ENCODE data around the gene CAPZB.

CAPZB gene

GRCh38 chr1:19339214-19339861 is 146.0 kb downstream of the CAPZB start:
- no peak overlapping the region for H2AFZ ChIP-seq (ENCODE audit: low read length)
- H3K9ac ChIP-seq (ENCODE audit: low read length): no peak overlapping the region
- no peak for DNase-seq
- no peaks in the 10 kb centered on the region for H4K20me1 ChIP-seq (ENCODE audit: insufficient read depth, low read length)
- H3K4me3 ChIP-seq (ENCODE audit: low read length): no peak overlapping the region
- TF ChIP-seq CTCF (IDR thresholded peaks at IDR 0.05; ENCODE audit: low read length): no peak
- TF ChIP-seq EZH2 (optimal IDR thresholded peaks at IDR 0.05; ENCODE audit: low read depth, low read length): no peak
- TF ChIP-seq EZH2phosphoT487 (IDR thresholded peaks at IDR 0.05; ENCODE audit: low read length): no peak
- H3K9me2 ChIP-seq (replicated peaks; ENCODE audit: insufficient read depth, low read length): no peaks in the 10 kb centered on the region
- no peaks in the 10 kb centered on the region for H3K9me3 ChIP-seq (replicated peaks; ENCODE audit: insufficient read depth, low read length)
- H3K27me3 ChIP-seq (replicated peaks; ENCODE audit: insufficient read depth, low read length): no peaks in the 10 kb centered on the region
- H3K79me2 ChIP-seq (ENCODE audit: low read length): no peaks in the 10 kb centered on the region
- H3K4me1 ChIP-seq (ENCODE audit: low read length): no peaks in the 10 kb centered on the region
- H3F3A ChIP-seq (ENCODE audit: insufficient read depth, low read length): no peaks in the 10 kb centered on the region
- no peaks in the 10 kb centered on the region for H3K36me3 ChIP-seq (replicated peaks; ENCODE audit: insufficient read depth, low read length)
- H3K4me2 ChIP-seq (ENCODE audit: low read depth, low read length): no peak overlapping the region
- no peak overlapping the region for H3K27ac ChIP-seq (ENCODE audit: low read length)

GRCh38 chr1:19338323-19338762 is 147.0 kb downstream of the CAPZB start:
- no peak overlapping the region for H3K9ac ChIP-seq (ENCODE audit: low read length)
- no peak overlapping the region for H3K27ac ChIP-seq (ENCODE audit: low read length)

DNA sequence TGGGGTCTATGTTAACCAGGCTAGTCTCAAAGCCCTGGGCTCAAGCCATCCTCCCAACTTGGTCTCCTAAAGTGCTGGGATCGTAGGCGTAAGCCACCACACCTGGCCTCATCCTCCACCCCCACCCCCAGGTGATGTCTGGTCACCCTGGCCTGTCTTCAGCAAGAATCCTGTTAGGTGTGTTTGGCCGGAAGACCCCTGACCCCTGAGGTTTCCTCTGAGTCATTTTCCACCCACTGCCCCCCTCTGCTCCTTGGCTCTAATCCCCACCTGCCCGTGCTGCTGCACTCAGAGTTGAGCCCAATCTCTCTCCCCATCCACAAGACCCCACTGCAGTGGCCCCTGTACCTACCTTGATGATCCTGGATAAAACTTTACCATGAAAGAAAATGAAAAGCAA is 148.1 kb downstream of the CAPZB start:
- Histone ChIP-seq H4K20me1 (ENCODE audit: insufficient read depth, low read length) (no peaks in the 10 kb centered on the region), H3K79me2 (ENCODE audit: low read length) (no peaks in the 10 kb centered on the region), H3K4me1 (ENCODE audit: low read length) (no peaks in the 10 kb centered on the region), H3K4me3 (ENCODE audit: low read length) (no peak overlapping the region), H3K9me3 (replicated peaks; ENCODE audit: insufficient read depth, low read length) (no peaks in the 10 kb centered on the region), H3K9me2 (replicated peaks; ENCODE audit: insufficient read depth, low read length) (no peaks in the 10 kb centered on the region), H2AFZ (ENCODE audit: low read length) (no peak overlapping the region), H3K27ac (ENCODE audit: low read length) (no peak overlapping the region), H3K27me3 (replicated peaks; ENCODE audit: insufficient read depth, low read length) (no peaks in the 10 kb centered on the region), H3F3A (ENCODE audit: insufficient read depth, low read length) (no peaks in the 10 kb centered on the region), H3K4me2 (ENCODE audit: low read depth, low read length) (no peak overlapping the region), H3K36me3 (replicated peaks; ENCODE audit: insufficient read depth, low read length) (no peaks in the 10 kb centered on the region), H3K9ac (ENCODE audit: low read length) (no peak overlapping the region)
- DNase-seq: no peak
- TF ChIP-seq CTCF (IDR thresholded peaks at IDR 0.05; ENCODE audit: low read length): no peak
- no peak for TF ChIP-seq EZH2 (optimal IDR thresholded peaks at IDR 0.05; ENCODE audit: low read depth, low read length)
- no peak for TF ChIP-seq EZH2phosphoT487 (IDR thresholded peaks at IDR 0.05; ENCODE audit: low read length)

More at GRCh38 chr1:19338323-19338762, 147.0 kb downstream of the CAPZB start:
- Histone ChIP-seq H3F3A (ENCODE audit: insufficient read depth, low read length) (no peaks in the 10 kb centered on the region), H3K9me2 (replicated peaks; ENCODE audit: insufficient read depth, low read length) (no peaks in the 10 kb centered on the region), H3K4me3 (ENCODE audit: low read length) (no peak overlapping the region), H2AFZ (ENCODE audit: low read length) (no peak overlapping the region), H3K4me2 (ENCODE audit: low read depth, low read length) (no peak overlapping the region), H3K4me1 (ENCODE audit: low read length) (no peaks in the 10 kb centered on the region), H4K20me1 (ENCODE audit: insufficient read depth, low read length) (no peaks in the 10 kb centered on the region), H3K27me3 (replicated peaks; ENCODE audit: insufficient read depth, low read length) (no peaks in the 10 kb centered on the region), H3K9me3 (replicated peaks; ENCODE audit: insufficient read depth, low read length) (no peaks in the 10 kb centered on the region), H3K36me3 (replicated peaks; ENCODE audit: insufficient read depth, low read length) (no peaks in the 10 kb centered on the region), H3K79me2 (ENCODE audit: low read length) (no peaks in the 10 kb centered on the region)
- no peak for DNase-seq
- TF ChIP-seq CTCF (IDR thresholded peaks at IDR 0.05; ENCODE audit: low read length) (no peak), EZH2phosphoT487 (IDR thresholded peaks at IDR 0.05; ENCODE audit: low read length) (no peak), EZH2 (optimal IDR thresholded peaks at IDR 0.05; ENCODE audit: low read depth, low read length) (no peak)
